Measurements from ENCODE around the gene WDR86.

WDR86 gene

DNA sequence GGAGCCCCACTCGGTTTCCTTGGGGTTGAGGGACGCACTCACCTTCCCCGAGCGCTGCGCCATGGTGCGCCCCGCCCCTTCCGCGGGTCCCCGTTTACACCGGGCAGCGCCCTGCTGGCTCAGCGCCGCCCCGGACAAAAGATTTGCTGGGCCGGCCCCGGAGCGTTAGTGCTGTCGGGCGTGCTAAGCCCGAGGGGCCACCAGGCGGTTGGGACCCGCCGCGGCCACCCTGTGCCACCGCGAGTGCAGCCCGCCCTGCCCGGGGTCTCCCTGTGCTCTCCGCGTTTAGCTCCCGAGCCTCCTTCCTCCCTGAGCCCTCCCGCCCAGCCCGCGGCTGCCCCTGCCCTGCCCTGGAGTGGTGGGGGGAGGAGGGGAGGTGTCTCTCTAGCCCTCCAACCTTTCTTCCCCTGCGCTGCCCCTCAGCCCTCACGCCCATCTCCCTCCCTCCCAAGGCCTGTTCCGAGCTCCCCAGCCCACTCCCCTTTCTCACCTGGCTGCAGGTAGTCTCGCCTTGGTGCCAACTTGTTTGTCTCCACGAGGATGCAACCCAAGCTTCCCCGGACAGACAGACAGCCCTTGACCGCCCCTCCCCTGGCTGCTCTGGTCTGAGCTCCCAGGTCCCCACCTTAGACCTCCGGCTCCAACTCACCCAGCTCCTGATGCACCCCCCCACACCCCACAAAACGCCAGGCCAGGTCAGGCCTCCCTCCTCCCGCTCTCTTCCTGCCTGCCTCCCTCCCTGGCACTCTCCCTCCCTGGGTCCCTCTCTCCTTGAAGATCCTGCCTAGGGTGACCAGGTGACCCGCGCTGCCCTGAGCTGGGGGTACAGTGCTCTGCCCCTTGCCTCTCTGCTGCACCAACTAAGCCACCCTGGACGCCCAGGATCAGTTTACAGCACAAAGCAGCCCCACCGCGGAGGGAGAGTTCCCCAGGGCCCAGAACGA lies 30.3 kb upstream of the WDR86 start, which contains the start of gene CRYGN:
TSS of gene CRYGN (minus strand) at position 287 of the 944 bp plus-strand sequence. CDS start at position 63, 224 bp downstream.
- ATAC-seq, result no peak
- no peak for DNase-seq

DNA sequence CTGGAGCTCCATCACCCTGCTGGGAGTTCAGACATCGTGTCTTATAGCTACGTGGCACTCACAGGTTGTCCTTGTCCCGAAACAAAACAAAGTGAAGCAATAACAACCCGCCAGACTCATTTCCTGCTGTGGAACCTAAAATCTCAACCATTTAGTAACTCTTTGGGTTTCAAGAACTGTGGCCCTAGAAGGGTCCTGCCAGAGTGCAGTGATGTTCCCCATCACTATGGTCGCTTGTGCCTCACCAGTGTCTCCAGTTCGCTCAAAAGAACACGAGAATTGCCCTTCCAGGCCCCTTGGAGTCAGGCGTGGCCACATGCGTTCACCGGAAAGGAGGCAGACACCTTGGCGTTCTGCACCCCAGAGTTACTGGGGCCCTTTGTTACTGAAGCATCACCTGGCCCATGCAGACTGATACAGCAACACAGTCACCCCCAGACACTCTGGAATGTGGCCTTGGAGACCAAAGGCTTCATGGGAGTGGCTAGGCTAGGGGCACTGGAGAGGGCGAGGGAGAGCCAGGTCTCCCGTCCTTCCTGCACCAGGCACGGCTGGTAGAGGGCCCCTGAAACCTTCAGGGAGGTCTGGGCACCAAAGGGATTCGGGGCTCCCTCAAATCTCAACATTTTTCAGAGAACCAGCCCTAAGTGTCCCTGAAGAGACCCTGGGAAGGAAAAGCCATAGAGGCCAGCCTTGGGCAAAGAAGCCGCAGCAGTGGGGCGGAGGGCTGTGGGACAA lies 29.2 kb upstream of the WDR86 start:
- DNase-seq (no peak), ATAC-seq (no peak)

DNA sequence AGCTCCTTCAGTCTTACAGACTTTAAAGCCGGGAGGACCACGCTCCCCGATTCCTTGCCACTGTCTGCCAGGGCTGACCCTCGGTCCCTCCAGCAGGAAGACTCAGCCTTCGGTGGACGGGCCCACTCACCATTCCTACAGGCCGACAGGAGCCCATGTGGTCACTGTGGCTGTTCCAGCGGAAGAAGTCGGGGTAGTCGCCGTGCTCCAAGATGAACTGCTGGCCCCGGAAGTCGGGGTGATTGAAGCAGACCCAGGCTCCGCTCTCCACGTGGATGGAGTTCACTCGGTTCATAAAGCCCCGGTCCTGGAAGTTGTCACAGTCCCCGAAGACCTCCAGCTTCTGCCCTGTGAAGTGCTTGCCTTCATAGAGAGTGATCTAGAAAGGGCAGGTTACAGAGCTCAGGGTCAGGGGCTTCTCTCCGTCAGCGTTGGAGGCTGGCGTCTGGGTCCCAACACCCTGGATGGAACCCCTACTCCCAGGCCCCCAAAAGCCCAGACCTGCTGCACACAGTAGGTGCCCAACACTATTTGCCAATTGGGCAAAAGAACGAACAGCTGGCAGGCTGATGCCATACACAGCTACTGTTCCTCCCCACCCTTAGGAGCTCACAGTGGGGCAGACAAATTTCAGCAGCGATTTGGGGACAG lies 28.2 kb upstream of the WDR86 start:
- ATAC-seq (no peak), DNase-seq (no peak)

DNA sequence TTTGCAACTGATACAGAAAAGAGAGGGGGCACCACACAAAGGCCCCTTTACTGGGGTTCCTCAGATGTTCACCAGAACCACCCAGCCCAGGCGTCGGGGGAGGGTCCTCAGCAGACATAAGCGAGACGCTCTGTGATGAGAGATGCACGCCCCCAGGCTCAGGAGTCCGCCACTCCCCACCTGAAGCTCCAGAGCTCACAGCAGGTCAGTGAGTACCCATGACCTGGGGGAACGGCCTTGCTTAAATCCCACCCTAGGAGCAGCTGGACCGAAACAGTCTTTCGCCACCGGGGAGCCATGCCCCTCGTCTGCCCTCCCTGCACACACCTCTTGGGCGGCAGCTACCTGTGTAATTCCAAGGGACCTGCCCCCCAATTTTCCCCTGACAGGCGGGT lies 27.3 kb upstream of the WDR86 start:
- no peak for ATAC-seq
- DNase-seq, result no peak

DNA sequence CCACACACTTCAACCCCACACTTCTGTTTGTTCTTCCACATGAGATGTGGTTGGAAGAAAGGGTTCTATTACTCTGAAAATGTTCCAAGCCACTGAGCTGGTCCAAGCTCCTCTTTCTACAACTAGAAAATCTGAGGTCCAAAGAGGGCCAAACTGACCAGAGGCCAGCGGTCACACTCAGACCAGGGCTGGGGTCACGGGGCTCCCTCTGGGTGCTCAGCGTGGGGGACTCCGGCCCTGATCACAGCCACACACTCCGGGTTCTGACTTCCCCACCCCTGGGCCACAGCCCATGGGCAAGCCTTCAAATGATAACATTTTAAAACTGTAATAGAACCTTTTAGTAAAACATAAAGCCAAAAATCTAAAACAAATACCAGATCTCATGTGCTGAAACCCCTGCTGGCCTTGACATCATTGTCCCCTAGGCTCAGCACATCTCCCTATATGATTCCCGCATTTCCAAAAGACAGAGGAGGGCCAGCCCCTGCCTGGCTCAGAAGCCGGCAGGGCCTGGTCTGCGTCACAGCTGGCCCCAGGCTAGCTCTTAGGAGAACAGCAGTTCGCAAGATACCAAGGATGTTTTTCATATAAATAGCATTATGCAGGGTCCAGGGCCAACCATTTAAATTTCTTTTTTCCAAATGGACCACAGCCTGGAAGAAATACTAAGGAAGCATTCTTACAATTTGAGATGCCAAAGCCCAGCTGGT lies 26.8 kb upstream of the WDR86 start:
- ATAC-seq (no peak), DNase-seq (no peak)

DNA sequence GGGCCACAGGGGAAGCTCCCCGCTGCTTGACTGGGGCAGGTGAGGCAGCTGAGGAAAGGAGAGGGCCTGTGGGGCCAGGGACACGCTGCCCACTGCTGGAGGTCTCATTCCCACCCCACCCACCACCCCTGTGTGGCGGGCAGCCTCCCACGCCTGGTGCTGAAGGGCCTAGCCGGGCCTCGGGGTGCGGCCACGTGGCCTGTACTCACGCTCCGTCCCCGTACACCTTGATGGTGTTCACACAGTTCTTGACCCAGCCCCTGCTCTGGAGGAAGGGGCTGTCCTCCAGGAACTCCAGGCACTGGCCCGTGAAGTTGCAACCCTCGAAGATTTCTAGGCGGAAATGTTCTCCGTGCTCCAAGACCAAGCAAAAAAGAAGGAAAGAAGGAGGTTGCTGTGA lies 26.1 kb upstream of the WDR86 start:
- ATAC-seq (no peak), DNase-seq (no peak)

DNA sequence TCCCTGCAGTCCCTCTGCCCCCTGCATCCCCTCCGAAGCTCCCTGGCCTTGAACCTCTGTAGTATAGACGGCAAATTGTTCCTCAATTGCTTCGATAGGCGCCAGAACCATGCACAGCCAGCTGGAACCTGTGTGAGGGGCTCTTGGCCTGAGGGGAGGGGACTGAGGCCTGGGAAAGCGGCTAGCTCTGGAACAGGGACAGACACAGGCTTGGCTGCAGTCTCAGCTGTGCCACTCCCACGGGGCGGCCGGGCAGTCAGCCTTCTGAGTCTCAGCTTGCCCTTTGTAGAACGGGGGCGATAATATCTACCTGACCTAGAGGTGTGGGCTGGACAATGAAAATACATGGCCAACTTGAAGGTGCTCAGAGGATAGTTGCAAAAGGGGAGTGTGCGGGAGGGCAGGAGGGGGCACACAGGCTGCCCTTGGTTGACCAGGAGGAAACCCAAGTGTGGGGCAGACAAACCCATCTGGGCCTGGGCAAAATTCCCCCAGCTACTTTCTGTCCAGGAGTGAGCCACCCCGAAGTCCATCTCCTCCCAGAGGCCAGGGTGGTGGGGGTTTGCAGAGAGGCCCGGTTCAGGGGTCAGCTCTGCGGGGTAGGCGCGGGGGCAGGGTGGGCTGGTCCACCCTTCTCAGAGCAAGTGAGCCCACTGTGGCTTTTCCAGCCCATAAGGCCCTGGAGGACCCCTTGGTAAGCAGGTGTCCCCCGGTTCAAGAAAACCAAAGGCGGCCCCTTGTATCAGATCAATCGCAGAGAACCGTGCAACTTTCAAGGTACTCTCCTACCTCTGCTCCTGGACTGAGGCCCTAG lies 25.5 kb upstream of the WDR86 start:
- no peak for ATAC-seq
- no peak for DNase-seq

DNA sequence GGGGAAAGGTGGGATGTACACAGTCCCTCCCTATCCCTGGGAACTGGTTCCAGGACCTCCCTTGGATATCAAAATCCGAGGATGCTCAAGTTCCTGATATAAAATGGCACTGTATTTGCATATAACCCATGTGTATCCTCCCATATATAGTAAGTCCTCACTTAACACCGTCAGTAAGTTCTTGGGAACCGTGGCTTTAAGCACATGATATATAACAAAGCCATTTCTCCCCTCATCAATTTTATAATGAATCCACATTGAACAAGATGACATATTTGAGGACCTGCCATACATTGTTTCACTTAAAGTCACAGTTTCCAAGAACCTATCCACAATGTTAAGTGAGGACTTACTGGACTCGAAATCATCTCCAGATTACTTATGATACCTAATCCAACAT lies 24.7 kb upstream of the WDR86 start:
- ATAC-seq (no peak), DNase-seq (no peak)

DNA sequence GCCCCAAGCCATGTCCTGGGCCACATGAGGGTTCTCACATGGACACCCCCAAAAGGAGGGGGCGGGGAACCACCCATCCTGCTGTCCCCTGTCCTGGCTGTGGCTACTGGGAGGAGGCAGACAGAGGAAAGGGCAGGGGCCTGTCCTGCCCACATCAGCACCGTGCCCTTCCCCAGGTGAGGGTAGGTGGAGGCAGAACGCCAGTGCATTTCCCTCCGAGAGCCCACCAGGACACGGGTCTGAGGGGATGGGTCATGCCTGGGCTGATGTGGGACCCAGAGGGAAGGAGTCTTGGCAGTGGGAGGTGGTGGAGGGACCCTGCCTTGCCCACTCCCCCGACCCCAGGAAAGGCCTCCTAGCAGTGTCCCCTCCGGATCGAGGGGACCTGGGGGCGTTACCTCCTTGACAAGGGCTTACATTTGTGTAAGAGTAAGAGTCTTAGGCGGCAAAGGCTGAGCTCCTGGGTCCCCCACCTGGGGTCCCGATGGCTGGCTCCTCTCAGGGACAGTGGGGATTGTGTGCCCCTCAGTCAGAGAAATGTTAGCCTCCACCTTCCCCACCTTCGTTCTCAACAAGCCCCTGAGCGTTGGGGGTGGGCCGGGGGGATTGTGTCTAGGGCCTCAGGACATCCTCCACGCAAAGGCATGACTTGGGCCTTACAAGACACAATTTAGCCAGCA lies 24.0 kb upstream of the WDR86 start:
- no peak for ATAC-seq
- no peak for DNase-seq

DNA sequence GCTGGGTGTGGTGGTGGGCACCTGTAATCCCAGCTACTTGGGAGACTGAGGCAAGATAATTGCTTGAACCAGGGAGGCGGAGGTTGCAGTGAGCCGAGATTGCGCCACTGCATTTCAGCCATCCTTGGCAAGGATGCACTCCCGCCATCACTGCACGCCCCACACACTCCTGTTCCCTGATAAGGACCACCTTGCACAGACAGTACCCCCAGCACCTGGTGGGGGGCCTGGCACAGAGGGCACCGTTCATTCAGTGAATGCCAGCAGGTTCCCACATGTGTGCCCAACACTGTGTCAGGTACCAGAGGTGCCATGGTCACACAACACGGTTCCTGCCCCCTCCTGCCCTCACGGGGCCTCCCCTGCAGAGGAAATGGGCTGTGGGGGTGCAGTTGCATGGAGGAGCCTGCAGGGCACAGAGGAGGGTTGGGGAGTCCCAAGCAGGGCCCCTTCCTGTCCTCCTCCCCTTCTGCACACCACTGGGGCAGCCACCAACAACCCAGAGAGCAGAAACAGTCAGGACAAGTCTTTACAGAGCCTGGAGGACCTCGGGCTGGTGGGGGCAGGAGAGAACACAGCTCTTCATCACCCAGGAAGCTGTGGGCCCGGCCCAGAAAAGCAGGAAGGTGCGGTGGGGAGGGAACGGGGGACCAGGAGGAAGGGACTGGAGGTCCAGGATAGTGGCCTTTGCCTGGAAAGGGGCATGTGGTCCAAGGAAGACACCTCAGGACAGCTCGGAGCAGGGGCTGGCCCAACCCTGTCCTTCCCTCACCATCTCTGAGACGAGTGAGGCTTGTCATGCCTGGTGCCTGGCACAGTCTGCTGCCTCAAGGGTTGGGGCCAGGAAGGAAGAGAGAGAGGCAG lies 23.1 kb upstream of the WDR86 start:
- DNase-seq (peak; percentile 74), ATAC-seq (peak; percentile 84)

DNA sequence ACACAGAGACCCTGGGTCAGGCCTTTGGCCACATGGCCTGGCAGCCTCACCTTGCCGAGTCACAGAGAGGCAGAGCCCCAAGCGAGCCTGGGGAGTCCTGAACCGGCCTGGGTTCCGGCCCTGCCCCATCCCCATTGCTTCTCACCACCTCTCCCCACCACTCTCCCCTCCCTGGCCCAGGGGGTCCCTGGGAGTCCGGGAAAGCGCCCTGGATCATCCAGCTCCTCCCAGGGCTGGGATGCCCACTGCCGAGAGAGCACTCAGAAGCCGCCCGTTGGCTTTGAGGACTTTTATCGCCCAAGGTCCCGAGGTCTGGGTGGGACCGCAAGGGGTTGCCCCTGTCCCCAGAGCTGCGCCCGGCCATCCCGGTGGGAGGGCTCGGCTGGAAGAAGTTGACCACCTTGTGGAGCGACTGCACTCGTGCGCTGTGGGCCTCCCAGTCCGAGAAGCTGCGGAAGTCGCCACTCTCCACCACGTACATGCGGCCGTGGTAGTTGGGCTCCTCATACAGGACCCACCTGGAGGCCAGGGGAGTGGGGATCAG lies 22.0 kb upstream of the WDR86 start:
- ATAC-seq (no peak), DNase-seq (no peak)

DNA sequence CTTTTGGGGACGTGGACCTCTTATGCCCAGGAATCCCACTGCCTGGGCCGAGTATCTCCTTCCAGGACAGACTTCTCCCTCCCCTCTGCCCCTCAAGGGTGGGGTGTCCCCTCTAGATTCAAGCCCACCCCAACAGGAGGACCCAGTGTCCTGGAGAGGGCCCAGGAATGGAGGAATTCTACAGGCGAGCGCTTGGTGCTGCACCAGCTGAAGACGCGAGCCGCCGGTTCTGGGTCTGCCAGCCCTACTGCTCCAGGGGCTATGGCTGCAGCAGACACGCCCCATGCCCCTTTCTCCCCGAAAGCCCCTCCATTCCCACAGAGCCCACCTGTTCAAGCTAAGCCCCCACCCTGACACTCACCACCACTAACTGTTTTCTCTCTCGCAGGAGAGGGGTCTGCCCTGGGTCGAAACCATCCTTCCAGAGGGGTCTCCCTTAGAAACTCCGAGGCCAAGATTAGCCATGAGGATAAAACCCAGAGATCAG lies 21.5 kb upstream of the WDR86 start:
- ATAC-seq (no peak), DNase-seq (no peak)

DNA sequence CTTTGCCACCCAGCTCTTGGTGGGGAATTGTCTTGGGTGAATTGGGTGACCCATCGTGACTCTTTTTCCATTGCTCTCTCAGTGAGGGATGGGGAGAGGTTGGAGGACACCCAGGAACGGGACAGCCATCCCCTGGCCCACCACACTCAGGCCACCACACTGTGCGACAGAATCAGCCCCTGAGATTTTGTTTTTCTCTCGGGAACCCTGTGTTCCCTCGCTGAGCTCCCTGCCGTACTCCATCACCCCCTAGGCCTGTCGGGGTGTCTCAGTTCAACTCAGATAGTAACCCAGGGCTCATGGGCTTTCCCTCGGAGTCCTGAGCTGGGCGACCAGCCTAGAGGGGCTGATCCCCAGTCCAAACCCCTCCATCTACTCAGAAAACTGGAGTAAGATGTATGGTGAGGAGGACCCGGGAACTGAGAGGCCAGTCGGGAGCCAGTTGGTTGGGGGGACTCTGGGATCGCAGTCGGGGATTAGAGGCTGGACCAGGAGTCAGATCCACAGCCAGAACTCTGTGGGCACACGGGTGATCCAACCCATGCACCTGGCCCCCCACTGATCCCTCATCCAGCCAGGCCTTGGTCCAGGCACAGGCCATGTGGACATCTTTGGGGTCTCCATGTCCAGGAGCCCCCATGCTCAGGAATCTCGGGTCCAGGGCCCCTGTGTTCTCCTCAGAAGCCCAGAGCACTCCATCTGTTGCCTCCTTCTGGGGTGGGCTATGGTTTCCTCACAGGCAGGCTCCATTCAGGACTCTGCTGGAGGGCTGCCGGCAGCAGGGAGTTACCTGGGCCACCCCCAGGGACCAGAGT lies 20.8 kb upstream of the WDR86 start:
- no peak for DNase-seq
- no peak for ATAC-seq

DNA sequence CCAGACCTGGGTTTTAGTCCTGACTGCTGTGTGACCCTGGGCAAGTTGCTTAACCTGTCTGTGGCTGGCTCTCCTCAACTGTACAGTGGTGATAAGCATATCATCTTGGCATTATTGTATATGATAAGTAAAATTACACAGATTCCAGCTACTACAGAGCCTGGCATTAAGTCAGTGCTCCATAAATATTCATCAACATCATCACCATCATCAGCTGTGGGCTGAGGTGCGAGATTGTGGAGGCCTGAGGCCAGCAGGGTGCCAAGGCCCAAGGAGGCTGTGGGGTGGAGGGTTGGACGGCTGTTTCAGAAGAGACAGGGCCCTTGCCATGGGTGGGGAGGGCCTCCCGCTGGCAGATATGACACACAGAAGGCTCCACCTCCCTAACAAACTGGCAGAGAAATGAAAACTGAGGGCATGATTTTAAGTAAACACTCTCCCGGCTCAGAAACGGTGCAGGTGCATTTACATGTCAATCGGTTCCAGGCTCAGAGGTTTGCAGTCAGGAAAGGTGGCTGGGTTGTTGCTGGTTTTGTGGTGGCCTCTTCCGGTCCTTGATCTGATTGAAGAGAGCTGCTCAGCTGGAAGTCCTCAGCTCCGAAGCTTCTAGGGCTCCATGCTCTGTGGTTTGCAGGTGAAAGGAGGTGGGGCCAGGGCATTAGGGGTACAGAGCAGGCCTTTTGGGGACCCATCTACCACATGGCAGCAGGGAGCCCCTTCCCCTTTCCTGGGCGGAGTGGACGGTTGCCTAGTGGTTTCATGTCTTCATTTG lies 19.9 kb upstream of the WDR86 start:
- ATAC-seq, result peak; percentile 45
- no peak for DNase-seq

DNA sequence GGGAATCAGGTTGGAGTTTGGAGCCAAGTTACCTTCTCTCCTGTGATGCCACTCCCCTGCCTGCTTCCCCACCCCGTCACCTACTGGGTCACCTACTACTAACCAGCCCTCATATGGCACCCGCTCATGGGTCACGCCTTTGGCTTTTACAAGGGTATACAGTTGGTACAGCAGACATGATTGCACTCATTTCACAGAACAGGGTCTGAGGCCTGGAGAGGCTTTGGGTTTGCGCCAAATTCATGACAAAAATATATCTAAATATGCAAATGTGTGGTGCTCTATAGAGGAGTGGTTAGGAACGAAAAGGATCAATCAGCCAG lies 19.4 kb upstream of the WDR86 start:
- no peak for DNase-seq
- ATAC-seq, result peak; percentile 8

DNA sequence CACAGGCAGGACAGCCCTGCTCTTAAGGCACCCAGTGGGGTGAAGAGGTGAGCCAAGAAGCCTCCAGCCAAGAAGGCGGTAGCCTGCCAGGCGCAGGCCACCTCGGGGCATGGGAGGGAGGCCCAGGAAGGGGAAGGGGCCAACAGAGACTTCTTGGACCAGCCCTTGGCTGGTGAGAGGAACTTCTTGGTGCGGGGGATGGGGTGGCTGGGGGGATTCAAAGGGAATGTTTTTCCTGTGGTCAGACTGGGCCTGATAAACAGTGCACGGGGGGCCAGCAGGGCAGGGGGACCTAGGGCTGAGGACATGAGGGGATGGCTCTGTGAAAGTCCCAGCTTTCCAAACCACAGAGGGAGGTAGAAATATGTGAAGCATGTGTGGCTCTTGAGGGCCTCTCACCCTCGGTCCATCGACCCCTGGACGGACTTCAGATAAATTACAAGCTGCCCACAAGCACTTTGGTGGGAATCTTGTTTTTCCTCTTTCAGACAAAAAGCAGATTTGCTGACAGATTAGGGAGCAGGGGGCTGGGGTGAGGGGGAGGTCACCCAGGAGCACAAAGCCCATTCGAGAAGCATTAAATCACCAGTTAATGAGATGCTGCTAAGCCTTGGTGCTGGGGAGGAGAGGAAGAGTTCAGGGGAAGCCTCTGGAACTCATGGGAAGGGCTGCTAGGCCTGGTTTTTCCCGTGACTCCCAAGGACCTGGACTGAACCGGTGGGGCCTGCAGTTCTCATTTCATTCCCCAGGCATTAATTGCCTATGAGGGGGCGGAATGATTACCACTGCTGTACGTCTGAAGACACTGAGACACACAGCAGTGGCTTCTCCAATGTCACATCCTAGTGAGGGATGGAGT lies 18.8 kb upstream of the WDR86 start:
- ATAC-seq (no peak), DNase-seq (no peak)

Measured in stimulated activated naive CD8-positive, alpha-beta T cell treated with anti-CD3 and anti-CD28 coated beads, Interleukin-15, Interleukin-2, amounts not matched to agents 100 U/mL and 50 U/mL, for 24 hours (primary cell).